K562 treated with DMSO at 1 percent for 12 hours (cell line): ENCODE results near the gene DNAJB7. TPM values are rescaled to one million over a fixed set of nuclear protein-coding genes. Genes with fewer than 3 reads are reported as not detected.

Experiments used
- total RNA-seq: library from RNA; unstranded; fragments of 300-600 nt; gene quantifications from 2 replicates; pipeline ENCODE4 v1.2.3, GENCODE V29; 2022; ENCODE audit not compliant: insufficient read depth

The DNAJB7 gene
- total RNA-seq = not detected in 2 replicates

GRCh38 chr22:40862013-40862412, at the start of gene DNAJB7:
Gene DNAJB7, minus strand, starts transcription at chr22:40862113. Its CDS starts 119 bp downstream, at chr22:40861994.

GRCh38 chr22:40856513-40857308, 5.2 kb downstream of the DNAJB7 start, which contains the start of the genes ST13 and XPNPEP3:
Gene ST13, minus strand, starts transcription at chr22:40856639. Its CDS starts 99 bp downstream, at chr22:40856540.
Gene XPNPEP3, plus strand, starts transcription at chr22:40857148. Its CDS starts 34 bp downstream, at chr22:40857182.

GRCh38 chr22:40818747-40819598, 42.9 kb downstream of the DNAJB7 start, which contains the start of gene SLC25A17:
Gene SLC25A17, minus strand, starts transcription at chr22:40819346. Its CDS starts 98 bp downstream, at chr22:40819248.

Other genes starting within 250 kb of the DNAJB7 start
- 12.0 and 24.3 TPM in 2 replicates for gene MRTFA, start 225.4 kb downstream of the DNAJB7 start, total RNA-seq
- not detected in 2 replicates for gene MCHR1, start 182.6 kb downstream of the DNAJB7 start, total RNA-seq
- 15.0 and 30.9 TPM in 2 replicates for gene SLC25A17, start 42.8 kb downstream of the DNAJB7 start, total RNA-seq
- 166 and 236 TPM in 2 replicates for gene ST13, start 5.5 kb downstream of the DNAJB7 start, total RNA-seq
- gene XPNPEP3, start 5.0 kb downstream of the DNAJB7 start, total RNA-seq = 4.7 and 6.8 TPM in 2 replicates
- 53.7 and 64.0 TPM in 2 replicates for gene RBX1, start 89.3 kb upstream of the DNAJB7 start, total RNA-seq
- gene EP300, start 230.5 kb upstream of the DNAJB7 start, total RNA-seq = 3.4 and 31.4 TPM in 2 replicates